ENCODE measurements around the gene TMCC2.

- TF ChIP-seq EP300 (IDR thresholded peaks at IDR 0.05; ENCODE audit: low read depth) (no peak), CTCF (IDR thresholded peaks at IDR 0.05) (no peak)
Measured at GRCh38 chr1:205258261-205258691, 30.5 kb downstream of the TMCC2 start.

All from transverse colon (tissue), 3 donors.